ENCODE data around the gene SYP.
"Not testable (repeated sequence)": the region's sequence is repeated elsewhere in the genome, so short reads cannot be mapped to it uniquely, and the experiment has no call there.

SYP gene

GRCh38 chrX:49188468-49189076 lies 11.4 kb downstream of the SYP start:
- DNase-seq, result no peak

GRCh38 chrX:49187526-49187925 lies 12.5 kb downstream of the SYP start:
- no peak for DNase-seq

GRCh38 chrX:49187028-49187394 lies 13.0 kb downstream of the SYP start:
- DNase-seq, result no peak

- DNase-seq, result peak; percentile 78
Measured at GRCh38 chrX:49186125-49187027, 13.6 kb downstream of the SYP start, which contains the start of gene PRICKLE3. Gene PRICKLE3, minus strand, starts transcription at chrX:49186373. Its CDS starts 76 bp downstream, at chrX:49186297.

- peak; percentile 95 for DNase-seq
Measured at GRCh38 chrX:49184294-49185281, 15.4 kb downstream of the SYP start.

- no peak for DNase-seq
Measured at GRCh38 chrX:49183701-49184281, 16.2 kb downstream of the SYP start.

- DNase-seq, result no peak
Measured at GRCh38 chrX:49179358-49179757, 20.6 kb downstream of the SYP start.

GRCh38 chrX:49178537-49178936 lies 21.5 kb downstream of the SYP start:
- DNase-seq, result no peak

GRCh38 chrX:49177873-49178480 lies 22.0 kb downstream of the SYP start:
- DNase-seq, result no peak

- DNase-seq, result no peak
Measured at GRCh38 chrX:49177338-49177833, 22.6 kb downstream of the SYP start.

GRCh38 chrX:49176421-49177326 lies 23.3 kb downstream of the SYP start:
- DNase-seq, result no peak

- DNase-seq, result no peak
Measured at GRCh38 chrX:49175435-49176274, 24.3 kb downstream of the SYP start.

GRCh38 chrX:49174723-49175122 lies 25.3 kb downstream of the SYP start:
- DNase-seq, result no peak

GRCh38 chrX:49173544-49173943 lies 26.4 kb downstream of the SYP start:
- not testable (repeated sequence) for DNase-seq

- DNase-seq, result peak; percentile 83
Measured at GRCh38 chrX:49172280-49172780, 27.7 kb downstream of the SYP start.

GRCh38 chrX:49171752-49172279 lies 28.2 kb downstream of the SYP start, which contains the start of gene PLP2:
Gene PLP2, plus strand, starts transcription at chrX:49171898. Its CDS starts 103 bp downstream, at chrX:49172001.
- DNase-seq, result peak; percentile 79

GRCh38 chrX:49167740-49168108 lies 32.3 kb downstream of the SYP start:
- DNase-seq, result no peak

GRCh38 chrX:49166914-49167739 lies 32.9 kb downstream of the SYP start:
- peak; percentile 71 for DNase-seq
